Right hindlimb (tissue), 1 donor: Measurements from ENCODE around the gene CORO1C.
"Not testable (repeated sequence)": the region's sequence is repeated elsewhere in the genome, so short reads cannot be mapped to it uniquely, and the experiment has no call there.

ENCODE experiments used
- DNase-seq: peaks from one replicate; pipeline ENCODE4 v3.0.0-alpha.2; 2018

Gene CORO1C

GRCh38 chr12:108752387-108752786 is 21.1 kb upstream of the CORO1C start:
- peak; percentile 61 for DNase-seq

- no peak for DNase-seq
Measured at GRCh38 chr12:108751821-108752220, 20.5 kb upstream of the CORO1C start.

- not testable (repeated sequence) for DNase-seq
Measured at GRCh38 chr12:108751003-108751402, 19.7 kb upstream of the CORO1C start.

- no peak for DNase-seq
Measured at GRCh38 chr12:108750526-108750925, 19.2 kb upstream of the CORO1C start.

- no peak for DNase-seq
Measured at GRCh38 chr12:108747563-108747962, 16.2 kb upstream of the CORO1C start.

GRCh38 chr12:108745641-108746040 is 14.3 kb upstream of the CORO1C start:
- DNase-seq = no peak

- no peak for DNase-seq
Measured at GRCh38 chr12:108744021-108744897, 12.9 kb upstream of the CORO1C start.

GRCh38 chr12:108738170-108738569 is 6.9 kb upstream of the CORO1C start:
- DNase-seq = no peak

GRCh38 chr12:108735855-108736254 is 4.5 kb upstream of the CORO1C start:
- DNase-seq = no peak

- DNase-seq = peak; percentile 61
Measured at GRCh38 chr12:108734200-108734906, 3.0 kb upstream of the CORO1C start.

- not testable (repeated sequence) for DNase-seq
Measured at GRCh38 chr12:108733230-108733531, 1.9 kb upstream of the CORO1C start.

GRCh38 chr12:108732489-108733229 is 1.3 kb upstream of the CORO1C start:
- no peak for DNase-seq

- peak; percentile 98 for DNase-seq
Measured at GRCh38 chr12:108731866-108732461, 646 bp upstream of the CORO1C start.

GRCh38 chr12:108730365-108731104 is 783 bp downstream of the CORO1C start:
- DNase-seq = peak; percentile 85

GRCh38 chr12:108729612-108730364 is 1.5 kb downstream of the CORO1C start:
- DNase-seq = no peak

- DNase-seq = no peak
Measured at GRCh38 chr12:108728820-108729611, 2.3 kb downstream of the CORO1C start.

GRCh38 chr12:108727868-108728735 is 3.2 kb downstream of the CORO1C start:
- DNase-seq = no peak

- DNase-seq = no peak
Measured at GRCh38 chr12:108727161-108727560, 4.2 kb downstream of the CORO1C start.

- no peak for DNase-seq
Measured at GRCh38 chr12:108724890-108725151, 6.5 kb downstream of the CORO1C start.
